GM12874 (cell line): ENCODE data around the gene NTPCR.

ENCODE experiments used
- CTCF ChIP-seq: IDR thresholded peaks from 2 replicates; pipeline ENCODE4 v1.5.1; 2011; ENCODE audit warnings: low read depth, mild to moderate bottlenecking, control low read depth, low read length, moderate library complexity; ENCODE audit not compliant: insufficient read depth

Gene NTPCR

GRCh38 chr1:232943679-232944252, 6.6 kb upstream of the NTPCR start:
- TF ChIP-seq CTCF, result no peak

GRCh38 chr1:232944347-232944746, 6.1 kb upstream of the NTPCR start:
- TF ChIP-seq CTCF, result no peak

GRCh38 chr1:232949636-232950196, 695 bp upstream of the NTPCR start:
- no peak for TF ChIP-seq CTCF

GRCh38 chr1:232951180-232951579, 769 bp downstream of the NTPCR start:
- TF ChIP-seq CTCF, result no peak

GRCh38 chr1:232951605-232952004, 1.2 kb downstream of the NTPCR start:
- TF ChIP-seq CTCF, result no peak

GRCh38 chr1:232952514-232953499, 2.4 kb downstream of the NTPCR start:
- TF ChIP-seq CTCF, result peak; percentile 79

- no peak for TF ChIP-seq CTCF
Measured at GRCh38 chr1:232954594-232955365, 4.4 kb downstream of the NTPCR start.
